ENCODE measurements around the gene PLA2G4A.
"Not testable (repeated sequence)": the region's sequence is repeated elsewhere in the genome, so short reads cannot be mapped to it uniquely, and the experiment has no call there.

Gene PLA2G4A

GRCh38 chr1:186875896-186876835 lies 47.4 kb downstream of the PLA2G4A start:
- DNase-seq (ENCODE audit: low read depth) = no peak

DNA sequence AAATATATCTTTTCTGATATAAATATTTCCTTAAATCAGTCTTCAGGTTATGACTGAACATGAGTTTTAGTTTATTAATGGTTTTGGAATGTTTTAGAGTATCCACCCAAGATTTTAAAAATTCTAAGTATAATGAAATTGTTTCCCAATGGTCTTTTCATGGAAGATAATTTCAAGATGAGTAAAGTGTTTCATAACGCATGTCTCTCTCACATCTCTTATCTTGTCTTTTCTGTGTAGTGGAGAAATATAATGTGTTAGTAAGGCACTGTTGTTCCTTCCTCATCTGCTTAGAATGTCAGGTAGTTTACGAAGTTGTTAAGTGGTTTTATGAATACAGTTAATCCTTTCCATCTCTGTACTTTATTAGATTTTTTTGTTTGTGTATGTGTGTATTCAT lies 49.6 kb downstream of the PLA2G4A start:
- no peak for DNase-seq (ENCODE audit: low read depth)

DNA sequence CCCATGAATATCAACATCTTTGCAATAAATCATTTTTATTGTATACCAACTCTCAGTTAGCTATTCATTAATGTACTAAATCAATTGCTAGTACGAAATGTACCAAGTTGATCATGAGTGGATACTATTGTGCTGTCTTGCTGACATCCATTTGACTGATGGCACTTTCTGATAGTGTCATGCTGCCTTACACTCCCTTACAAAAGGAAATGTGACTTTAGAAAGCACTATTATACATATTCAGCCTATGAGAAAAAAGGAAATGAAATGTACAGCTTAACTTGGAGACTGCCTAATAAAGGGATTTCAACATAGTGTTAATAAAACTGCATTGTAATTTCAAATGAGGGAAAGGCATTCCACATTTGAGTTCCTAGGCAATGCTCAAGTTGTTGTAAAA lies 52.2 kb downstream of the PLA2G4A start:
- no peak for DNase-seq (ENCODE audit: low read depth)

- no peak for DNase-seq (ENCODE audit: low read depth)
Observed at GRCh38 chr1:186882372-186883134, 53.8 kb downstream of the PLA2G4A start.

DNA sequence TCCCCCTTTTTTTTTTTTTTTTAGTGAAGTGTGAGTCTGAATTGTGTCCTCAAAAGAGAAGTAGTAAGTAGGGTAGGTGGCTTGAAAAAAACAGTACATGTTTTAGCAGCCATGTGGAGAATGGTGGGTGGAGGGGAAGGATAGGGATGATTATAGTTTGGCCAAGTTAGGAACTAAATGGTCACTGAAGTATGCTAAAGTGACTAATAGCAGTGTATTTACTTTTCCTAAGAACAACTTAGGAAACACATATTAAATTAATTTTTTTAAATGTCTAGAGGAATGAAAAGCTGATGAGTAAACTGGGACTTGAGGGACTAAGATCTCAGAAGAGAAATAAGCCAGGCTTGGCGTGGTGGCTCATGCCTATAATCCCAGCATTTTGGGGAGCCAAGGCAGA lies 55.5 kb downstream of the PLA2G4A start:
- no peak for DNase-seq (ENCODE audit: low read depth)

DNA sequence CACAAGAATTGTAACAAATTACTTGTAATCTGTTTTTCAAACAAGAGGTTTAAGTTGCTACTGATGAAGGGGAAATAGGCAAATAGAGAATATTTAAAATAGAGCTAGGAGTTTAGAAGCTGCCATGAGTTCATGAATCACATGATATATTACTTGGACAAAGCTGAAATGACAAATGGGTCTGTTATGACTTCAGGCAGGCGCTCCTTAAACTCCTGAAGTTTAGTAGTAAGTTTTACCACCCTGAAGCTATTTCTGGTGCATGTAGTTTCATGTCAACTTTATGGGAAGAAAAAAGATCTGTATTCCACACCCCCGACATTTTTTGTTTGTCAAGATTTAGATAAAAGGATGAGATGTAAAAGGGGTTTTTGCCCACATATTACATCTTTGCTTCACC lies 58.5 kb downstream of the PLA2G4A start:
- no peak for DNase-seq (ENCODE audit: low read depth)

GRCh38 chr1:186888367-186888766 lies 59.6 kb downstream of the PLA2G4A start:
- DNase-seq (ENCODE audit: low read depth) = no peak

GRCh38 chr1:186892936-186893335 lies 64.2 kb downstream of the PLA2G4A start:
- no peak for DNase-seq (ENCODE audit: low read depth)

GRCh38 chr1:186894415-186894814 lies 65.7 kb downstream of the PLA2G4A start:
- no peak for DNase-seq (ENCODE audit: low read depth)

GRCh38 chr1:186896211-186896610 lies 67.5 kb downstream of the PLA2G4A start:
- DNase-seq (ENCODE audit: low read depth) = no peak

DNA sequence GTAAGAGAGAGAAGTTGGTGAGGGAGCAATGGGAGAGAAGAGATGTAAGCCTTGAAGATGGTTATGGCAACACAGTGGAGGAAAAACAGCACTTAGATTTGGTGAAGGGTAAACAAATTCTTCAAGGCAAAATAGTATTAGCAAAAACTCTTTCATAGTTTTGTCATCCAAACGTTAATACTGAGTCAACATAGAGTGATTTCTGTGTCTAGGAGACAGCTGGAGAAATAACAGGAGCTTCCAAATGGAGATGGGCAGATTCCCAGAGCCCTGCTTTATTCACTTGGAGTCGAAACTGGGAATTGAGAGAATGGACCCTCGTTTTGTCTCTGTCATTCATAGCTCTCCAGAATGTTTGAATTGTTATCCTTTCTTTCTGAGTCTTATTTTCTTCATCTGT lies 68.3 kb downstream of the PLA2G4A start:
- DNase-seq (ENCODE audit: low read depth) = no peak

DNA sequence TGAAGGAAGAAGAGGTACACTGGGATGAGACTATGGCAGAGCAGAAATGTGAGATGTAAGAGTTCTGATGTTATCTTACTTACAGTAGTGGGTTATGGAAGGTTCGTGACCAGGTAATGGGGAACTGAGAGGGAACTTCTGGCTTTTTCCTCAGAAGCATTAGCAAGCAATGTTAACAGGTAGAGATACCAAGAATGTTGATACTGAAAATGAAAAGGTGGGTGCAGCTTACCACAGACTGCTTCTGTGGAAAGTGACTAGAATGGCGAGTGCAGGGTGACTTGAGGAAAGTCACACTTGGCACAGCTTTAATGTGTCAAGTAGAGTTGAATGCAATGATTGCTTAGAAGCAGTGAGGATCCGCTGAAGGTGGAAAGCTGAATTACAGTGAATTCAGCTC lies 70.8 kb downstream of the PLA2G4A start:
- no peak for DNase-seq (ENCODE audit: low read depth)

- no peak for DNase-seq (ENCODE audit: low read depth)
Observed at GRCh38 chr1:186899977-186900376, 71.2 kb downstream of the PLA2G4A start.

DNA sequence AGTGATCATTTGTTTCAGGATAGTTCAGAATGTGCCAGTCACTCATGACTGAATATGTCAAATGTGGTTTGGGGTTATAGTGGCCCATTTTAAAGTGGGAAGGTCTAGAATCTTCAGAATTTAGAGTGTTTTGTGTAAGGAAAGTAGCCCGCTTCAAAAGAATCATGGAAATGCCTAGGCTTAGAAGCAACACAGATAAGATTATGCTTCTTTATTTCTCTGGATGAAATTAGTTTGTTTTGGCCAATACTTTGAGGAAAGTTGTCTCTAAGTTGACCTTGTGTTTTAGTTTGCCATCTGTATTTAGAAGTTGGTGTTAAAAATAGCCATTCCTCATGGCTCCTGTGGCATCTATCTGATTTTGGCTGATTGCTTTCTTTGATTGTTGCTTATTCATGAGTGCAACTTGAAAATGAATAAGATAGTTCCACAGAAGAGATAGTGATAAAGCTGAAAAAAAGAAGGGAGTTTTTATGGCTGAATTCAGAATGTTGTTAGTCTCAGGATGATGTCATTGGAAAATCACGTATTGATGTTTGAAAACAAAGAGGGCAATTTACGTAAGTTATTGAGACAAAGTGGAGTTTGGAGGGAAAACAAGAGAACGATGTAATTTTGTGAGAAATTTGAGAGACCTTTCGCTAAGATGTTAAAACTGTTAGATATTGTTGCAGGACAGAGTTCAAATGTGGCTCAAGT lies 71.9 kb downstream of the PLA2G4A start:
- DNase-seq (ENCODE audit: low read depth) = no peak

DNA sequence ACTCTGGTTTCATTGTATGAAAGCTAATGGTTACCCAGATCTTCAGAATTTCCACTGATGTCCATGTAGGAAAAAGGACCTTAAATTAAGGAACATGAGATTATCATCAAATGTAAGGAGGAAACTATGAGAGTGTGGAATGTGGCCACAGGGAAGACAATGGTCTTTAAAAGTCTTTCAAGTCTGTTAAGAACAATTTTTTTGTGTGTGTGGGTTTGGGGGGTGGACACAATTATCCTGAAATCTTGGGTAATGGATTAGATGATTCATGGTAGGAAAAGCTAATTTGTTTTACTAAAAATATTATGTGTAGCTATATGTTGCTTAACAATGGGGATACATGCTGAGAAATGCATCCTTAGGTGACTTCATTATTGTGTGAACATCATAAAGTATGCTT lies 72.9 kb downstream of the PLA2G4A start:
- no peak for DNase-seq (ENCODE audit: low read depth)

DNA sequence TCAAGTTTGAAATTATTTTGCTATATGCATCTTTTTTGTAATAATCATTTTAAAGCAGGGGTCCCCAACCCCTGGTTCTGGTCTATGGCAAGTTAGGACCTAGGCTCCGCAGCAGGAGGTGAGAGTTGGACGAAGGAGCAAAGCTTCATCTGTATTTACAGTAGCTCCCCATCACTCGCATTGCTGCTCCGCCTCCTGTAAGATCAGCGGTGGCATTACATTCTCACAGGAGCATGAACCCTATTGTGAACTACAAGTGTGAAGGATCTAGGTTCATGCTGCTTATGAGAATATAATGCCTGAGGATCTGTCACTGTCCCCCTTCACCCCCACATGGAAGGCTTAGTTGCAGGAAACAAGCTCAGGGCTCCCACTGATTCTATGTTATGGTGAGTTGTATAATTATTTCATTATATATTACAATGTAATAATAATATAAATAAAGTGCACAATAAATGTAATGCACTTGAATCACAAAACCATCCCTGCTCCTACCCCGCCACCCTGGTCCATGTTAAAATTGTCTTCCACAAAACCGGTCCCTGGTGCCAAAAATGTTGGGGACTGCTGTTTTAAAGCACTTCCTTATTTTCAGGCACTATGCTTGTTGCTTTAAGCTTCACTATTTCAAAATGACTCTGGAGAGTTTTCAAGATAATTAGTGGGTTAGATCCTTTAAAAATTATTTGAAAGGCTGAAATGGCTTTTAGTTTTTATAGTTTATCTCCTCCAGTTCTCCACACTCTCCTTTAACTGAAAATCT lies 74.8 kb downstream of the PLA2G4A start:
- no peak for DNase-seq (ENCODE audit: low read depth)

DNA sequence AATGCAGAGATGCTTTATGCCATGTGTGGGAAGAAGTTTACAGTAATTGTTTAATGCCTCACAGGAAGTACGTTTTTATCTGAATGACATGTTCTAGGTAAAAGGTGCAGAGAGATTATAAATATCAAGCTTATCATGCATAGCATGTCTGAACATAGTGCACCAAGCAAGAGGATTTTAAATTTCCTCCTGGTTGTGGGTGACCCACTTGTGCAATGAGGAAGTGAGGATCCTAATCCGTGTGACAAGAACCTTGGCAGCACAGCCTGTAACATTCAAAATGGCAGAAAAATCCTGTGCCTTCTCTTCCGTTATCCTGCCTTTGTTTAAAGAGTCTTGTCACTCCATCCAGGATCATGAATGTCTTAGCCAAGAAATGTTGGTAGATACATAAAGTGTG lies 75.6 kb downstream of the PLA2G4A start:
- DNase-seq (ENCODE audit: low read depth) = no peak

- DNase-seq (ENCODE audit: low read depth) = no peak
Observed at GRCh38 chr1:186905561-186905960, 76.8 kb downstream of the PLA2G4A start.

DNA sequence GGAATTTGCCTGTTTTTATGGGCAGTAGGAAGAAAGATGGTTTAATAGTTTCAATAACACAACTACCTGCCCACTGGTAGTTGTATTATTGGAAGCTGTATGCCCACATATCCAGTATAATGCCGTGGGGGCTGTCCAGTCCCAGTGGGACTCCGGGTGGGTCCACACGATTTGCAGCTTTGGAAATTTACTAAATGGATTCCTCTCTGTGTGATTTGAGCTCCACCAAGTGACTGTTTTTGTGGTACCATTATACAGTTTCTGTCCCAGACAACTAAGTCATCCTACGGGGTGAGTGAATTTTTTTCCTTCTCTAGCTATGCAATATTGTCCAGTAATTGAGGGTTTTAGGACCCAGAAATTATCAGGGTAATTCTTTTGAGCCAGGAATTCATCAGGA lies 86.8 kb downstream of the PLA2G4A start:
- no peak for DNase-seq (ENCODE audit: low read depth)

DNA sequence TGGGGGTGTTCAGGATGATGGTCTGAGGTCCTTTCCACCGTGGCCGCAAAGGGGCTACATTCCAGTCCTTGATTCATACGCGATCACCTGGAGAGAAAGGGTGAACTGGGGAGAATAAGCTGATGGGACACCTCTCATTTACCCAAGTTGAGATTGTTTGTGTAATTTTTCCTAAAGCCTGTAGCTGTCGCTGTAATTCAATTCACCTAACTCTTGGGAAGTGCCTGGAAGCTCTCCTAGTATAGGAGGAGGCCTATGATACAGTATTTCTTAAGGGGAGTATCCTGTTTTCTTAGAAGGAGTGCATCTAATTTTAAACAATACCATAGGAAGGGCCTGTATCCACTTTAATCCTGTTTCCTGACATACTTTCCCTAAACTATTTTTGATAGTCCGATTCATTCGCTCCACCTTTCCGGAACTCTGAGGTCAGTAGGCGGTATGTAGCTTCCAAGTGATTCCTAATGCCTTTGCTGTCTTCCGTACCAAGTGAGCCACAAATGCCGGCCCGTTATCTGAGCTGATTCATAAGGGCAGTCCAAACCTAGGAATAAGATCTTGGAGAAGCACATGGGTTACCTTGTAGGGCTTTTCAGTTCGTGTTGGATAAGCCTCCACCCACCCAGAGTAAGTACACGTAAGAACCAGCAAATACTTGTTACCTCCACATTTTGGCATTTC lies 88.5 kb downstream of the PLA2G4A start:
- not testable (repeated sequence) for DNase-seq (ENCODE audit: low read depth)

GRCh38 chr1:186921386-186921785 lies 92.6 kb downstream of the PLA2G4A start:
- DNase-seq (ENCODE audit: low read depth) = not testable (repeated sequence)

All from T follicular helper cell (primary cell).